GM12874 (cell line): ENCODE measurements around the gene ACAA2.

ENCODE experiments used
- TF ChIP-seq, protein P1 (sequence below): IDR thresholded peaks from 2 replicates; pipeline ENCODE4 v1.5.1; 2011; ENCODE audit warnings: low read depth, mild to moderate bottlenecking, control low read depth, low read length, moderate library complexity; ENCODE audit not compliant: insufficient read depth

ACAA2 gene

DNA sequence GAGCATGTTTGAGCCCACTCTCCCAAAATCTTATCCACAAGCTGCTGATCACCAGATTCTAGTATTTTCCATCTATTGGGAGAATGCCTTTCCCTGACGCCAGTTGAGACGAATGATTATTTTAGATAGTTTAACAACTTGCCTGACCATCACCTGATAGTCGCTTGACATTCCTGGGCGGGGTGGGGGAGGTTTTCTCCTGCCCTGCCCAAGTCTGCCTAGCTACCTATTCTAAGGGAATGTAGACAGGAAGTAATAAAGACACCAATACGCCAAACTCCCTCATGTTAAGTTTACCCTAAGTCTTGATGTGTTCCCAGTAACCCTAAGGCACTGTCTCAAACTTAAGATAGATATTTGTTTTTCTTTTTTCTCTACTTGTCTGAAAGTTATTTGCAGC lies 4.6 kb upstream of the ACAA2 start:
- TF ChIP-seq, protein P1, sequence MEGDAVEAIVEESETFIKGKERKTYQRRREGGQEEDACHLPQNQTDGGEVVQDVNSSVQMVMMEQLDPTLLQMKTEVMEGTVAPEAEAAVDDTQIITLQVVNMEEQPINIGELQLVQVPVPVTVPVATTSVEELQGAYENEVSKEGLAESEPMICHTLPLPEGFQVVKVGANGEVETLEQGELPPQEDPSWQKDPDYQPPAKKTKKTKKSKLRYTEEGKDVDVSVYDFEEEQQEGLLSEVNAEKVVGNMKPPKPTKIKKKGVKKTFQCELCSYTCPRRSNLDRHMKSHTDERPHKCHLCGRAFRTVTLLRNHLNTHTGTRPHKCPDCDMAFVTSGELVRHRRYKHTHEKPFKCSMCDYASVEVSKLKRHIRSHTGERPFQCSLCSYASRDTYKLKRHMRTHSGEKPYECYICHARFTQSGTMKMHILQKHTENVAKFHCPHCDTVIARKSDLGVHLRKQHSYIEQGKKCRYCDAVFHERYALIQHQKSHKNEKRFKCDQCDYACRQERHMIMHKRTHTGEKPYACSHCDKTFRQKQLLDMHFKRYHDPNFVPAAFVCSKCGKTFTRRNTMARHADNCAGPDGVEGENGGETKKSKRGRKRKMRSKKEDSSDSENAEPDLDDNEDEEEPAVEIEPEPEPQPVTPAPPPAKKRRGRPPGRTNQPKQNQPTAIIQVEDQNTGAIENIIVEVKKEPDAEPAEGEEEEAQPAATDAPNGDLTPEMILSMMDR: no peak

DNA sequence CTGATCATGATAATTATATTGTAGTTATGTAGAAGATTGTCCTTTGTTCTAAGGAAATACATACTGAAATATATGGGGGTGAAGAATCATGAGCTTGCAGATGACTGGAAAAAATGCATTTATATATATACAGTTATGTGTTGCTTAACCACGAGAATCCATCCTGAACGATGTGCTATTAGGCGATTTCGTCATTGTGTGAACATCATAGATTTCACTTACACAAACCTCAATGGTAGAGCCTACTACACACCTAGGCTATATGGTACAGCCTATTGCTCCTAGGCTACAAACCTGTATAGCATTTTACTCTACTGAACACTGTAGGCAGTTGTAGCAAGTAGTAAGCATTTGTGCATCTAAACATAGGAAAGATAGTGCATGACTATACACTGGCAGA lies 2.6 kb upstream of the ACAA2 start:
- TF ChIP-seq, protein P1: no peak

DNA sequence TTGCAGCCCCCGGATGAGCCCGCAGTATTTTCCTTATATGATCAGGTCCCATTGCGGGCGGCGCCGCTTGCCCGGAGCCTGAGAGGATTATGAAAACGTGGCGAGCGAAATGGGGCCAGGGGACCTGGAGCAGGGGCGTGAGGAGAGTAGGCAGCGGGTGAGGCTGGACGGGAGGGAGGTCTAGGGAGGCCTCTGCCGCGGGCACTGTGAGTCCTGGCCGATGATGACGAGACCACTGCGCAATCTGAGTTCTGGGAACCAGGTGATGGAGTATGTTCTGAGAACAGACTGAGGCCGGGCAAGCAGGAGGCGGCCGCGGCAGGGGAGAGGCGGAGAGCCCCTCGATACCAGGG lies 790 bp upstream of the ACAA2 start:
- TF ChIP-seq, protein P1: no peak

DNA sequence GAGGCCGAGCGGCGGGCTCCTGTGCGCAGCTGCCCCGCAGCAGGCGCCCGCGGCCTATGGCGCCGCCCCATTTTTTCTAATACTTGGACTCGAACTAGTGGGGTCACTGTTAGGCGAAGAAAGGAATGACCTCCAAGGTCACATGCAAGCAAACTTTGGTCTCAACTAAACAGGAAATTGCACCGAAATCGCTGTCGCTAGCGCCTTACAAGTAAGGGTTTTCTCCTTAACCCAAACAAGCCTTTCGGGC lies 339 bp downstream of the ACAA2 start:
- TF ChIP-seq, protein P1: no peak

DNA sequence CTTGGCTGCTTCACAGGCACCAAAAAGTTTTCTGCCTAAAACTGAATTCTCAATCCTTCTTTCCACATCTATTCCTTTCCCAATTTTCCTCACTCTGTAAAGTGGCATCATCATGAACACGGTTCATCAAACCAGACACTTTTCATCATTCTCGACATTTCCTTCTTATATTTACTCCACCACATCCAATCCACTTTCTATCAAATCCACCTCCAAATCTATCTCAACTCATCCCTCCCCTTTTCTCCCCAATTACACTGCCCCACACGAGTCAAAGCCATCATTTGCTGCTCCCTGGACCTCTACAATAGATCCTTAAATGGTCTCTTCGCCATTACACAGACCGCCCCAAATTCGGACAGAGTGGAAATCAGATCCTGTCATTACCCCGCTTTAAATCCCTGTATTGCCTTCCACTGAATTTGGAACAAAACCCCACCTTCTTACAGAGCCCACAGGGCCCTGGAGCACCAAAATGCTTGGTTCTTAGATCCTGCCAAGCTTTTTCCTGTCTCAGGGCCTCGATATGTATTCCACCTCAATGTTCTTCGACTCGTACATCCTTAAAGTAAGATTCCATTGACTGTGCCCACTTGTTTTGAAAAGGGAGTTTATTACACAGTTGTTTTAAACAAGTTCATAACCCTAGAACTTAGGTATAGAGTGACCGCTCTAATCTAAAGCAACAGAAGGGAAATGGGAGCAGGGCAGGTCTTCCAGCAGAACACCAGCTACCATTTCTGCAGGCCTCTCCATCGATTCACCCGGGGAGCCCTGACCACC lies 856 bp downstream of the ACAA2 start:
- TF ChIP-seq, protein P1: no peak

DNA sequence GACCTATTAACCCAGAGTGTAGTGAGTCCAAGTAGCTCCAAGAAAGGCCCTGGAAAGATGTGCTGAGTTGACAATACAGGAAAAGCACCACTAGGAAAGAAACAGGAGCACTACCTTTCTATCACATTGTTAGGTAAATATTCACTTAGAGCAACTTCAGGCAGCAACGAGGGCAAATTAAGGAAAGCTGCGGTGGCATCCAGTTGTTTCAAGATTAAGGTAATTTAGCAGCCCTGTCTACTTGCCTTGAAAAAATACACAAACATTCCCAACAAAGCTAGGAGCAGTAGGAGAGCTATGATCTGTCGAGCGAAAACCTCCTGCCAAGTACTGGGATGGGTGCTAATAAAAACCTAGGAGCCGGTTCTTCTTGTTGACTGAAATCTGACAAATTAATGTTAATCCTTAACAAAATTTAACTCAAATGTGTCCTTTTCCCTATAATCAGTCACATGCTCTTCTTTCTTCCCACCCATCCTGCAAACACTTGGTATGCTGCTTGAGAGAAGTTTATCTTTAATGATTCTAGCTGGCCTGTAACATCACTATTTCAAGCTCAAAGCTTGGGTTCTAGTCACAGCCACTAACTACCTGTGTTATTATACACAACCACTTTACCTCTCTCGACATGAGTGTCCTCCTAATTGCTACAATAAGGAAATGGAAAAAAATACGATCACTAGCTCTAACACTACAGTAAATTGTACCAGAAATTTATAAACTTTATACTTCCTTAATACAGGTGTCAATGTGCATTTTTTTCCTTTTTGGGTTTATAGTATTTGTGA lies 2.0 kb downstream of the ACAA2 start:
- TF ChIP-seq, protein P1: no peak

DNA sequence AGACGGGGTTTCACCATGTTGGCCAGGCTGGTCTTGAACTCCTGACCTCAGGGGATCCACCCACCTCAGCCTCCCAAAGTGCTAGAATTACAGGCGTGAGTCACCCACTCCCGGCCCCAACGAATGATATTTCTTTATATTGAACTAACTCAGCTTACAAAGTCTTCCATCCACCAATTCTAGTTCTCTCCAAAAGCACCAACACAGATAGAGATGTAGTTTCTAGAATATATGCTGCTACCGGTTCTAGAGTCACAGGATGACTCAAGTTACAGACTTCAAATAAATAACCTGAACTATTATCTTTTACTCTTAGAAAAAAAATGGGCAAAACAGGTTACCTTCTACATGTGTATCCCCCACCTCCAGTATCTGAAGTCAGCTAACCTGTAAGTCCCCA lies 9.2 kb downstream of the ACAA2 start:
- TF ChIP-seq, protein P1: no peak
